Muscle layer of colon (tissue), 2 donors: ENCODE results near the gene CMIP.

Source experiments
- H3K27ac ChIP-seq: one replicate; pipeline ENCODE4 v1.7.0; 2013; ENCODE audit warnings: low read depth, mild to moderate bottlenecking, low read length, moderate library complexity
- H3K27me3 ChIP-seq, 2 donors: one replicate each; pipeline ENCODE4 v1.7.0; 2013; ENCODE audit warnings: low read length in 2 of 2, mild to moderate bottlenecking in 2 of 2; ENCODE audit not compliant: insufficient read depth in 2 of 2, control insufficient read depth in 1 of 2
- H3K36me3 ChIP-seq: one replicate; pipeline ENCODE4 v1.7.0; 2013; ENCODE audit warnings: mild to moderate bottlenecking, low read length; ENCODE audit not compliant: insufficient read depth
- H3K4me1 ChIP-seq: one replicate; pipeline ENCODE4 v1.7.0; 2013; ENCODE audit warnings: mild to moderate bottlenecking, low read length; ENCODE audit not compliant: insufficient read depth
- H3K4me3 ChIP-seq, 2 donors: one replicate each; pipeline ENCODE4 v1.7.0; 2013; ENCODE audit warnings: low read length in 2 of 2, low read depth in 1 of 2, mild to moderate bottlenecking in 1 of 2, moderate library complexity in 1 of 2
- H3K9ac ChIP-seq: one replicate; pipeline ENCODE4 v1.7.0; 2013; ENCODE audit warnings: low read length
- H3K9me3 ChIP-seq: one replicate; pipeline ENCODE4 v1.7.0; 2013; ENCODE audit warnings: mild to moderate bottlenecking, low read length
- donor health status: abdominal sarcoma.
- donor health status: Adenocarcinoma of cecum.

Gene CMIP

GRCh38 chr16:81486540-81487061 is 42.0 kb downstream of the CMIP start:
- Histone ChIP-seq H3K27me3 (no peaks in the 10 kb centered on the region), H3K4me1 (peaks cover 8% of the 10 kb centered on the region), H3K27ac (no peak overlapping the region), H3K9me3 (no peaks in the 10 kb centered on the region), H3K4me3 (no peak overlapping the region), H3K9ac (no peak overlapping the region), H3K36me3 (no peaks in the 10 kb centered on the region)

DNA sequence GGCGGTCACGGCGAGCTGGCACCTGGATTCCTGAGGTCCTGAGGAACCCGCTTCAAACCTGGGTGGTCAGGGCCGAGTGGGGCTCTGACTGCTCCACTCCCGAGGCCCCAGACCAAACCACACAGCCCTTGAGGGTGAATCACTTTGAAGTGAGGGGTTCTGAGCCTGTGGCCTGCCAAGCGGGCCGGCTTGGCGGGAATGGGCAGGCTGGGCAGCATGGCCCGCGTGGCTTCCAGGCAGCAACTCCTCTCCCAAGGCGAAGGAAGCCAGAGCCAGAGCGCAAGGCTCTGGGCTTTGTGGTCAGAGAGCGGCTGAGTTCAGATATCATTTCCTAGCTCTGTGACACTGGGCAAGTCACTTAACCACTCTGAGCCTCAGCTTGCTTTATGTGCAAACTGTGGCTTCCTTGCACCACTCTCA is 42.7 kb downstream of the CMIP start:
- H3K9ac ChIP-seq, result no peak overlapping the region
- H3K27me3 ChIP-seq, result no peaks in the 10 kb centered on the region
- no peak overlapping the region for H3K4me3 ChIP-seq
- H3K4me1 ChIP-seq, result peaks cover 4% of the 10 kb centered on the region
- no peaks in the 10 kb centered on the region for H3K9me3 ChIP-seq
- H3K36me3 ChIP-seq, result no peaks in the 10 kb centered on the region
- no peak overlapping the region for H3K27ac ChIP-seq

- no peak overlapping the region for H3K9ac ChIP-seq
- H3K4me3 ChIP-seq, result no peak overlapping the region
- peaks cover 4% of the 10 kb centered on the region for H3K4me1 ChIP-seq
- no peak overlapping the region for H3K27ac ChIP-seq
- no peaks in the 10 kb centered on the region for H3K27me3 ChIP-seq
- no peaks in the 10 kb centered on the region for H3K36me3 ChIP-seq
- no peaks in the 10 kb centered on the region for H3K9me3 ChIP-seq
These were observed 44.2 kb downstream of the CMIP start for GRCh38 chr16:81488687-81489411.

DNA sequence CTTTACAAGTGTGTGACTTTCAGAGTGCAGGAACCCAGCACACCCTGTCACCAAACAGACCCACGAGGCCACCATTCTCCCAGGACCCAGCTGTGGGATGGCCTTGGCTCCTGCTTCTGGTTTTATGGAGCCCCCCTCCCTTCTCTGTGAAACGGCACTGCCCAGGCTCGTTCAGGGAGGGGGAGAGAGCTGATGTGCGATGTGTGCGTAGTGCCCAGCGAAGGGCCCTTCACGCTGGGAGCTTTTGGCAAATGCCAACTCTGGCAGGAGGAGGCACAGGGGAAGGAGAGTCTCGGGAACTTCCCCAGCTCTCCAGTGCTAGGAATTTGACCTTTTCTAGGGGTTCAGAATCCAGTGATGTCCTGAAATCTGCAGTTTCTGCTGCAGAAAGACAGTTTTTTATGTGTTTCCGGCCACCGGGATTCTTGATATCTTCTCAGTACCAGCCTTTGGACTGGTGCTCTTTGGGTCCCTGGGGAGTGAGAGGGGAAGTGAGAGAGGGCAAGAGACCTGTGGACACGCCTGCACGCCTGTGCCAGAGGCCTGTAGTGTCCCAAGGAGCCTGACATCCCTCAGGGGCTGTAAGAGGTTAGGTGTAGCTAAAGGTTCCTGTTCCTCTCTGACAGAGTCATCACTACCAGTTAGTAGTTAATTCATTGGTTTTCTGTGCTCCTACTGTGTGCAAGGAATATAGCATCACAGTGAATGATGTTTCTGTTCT is 45.1 kb downstream of the CMIP start:
- H3K4me3 ChIP-seq, result no peak overlapping the region
- H3K9ac ChIP-seq, result no peak overlapping the region
- no peaks in the 10 kb centered on the region for H3K9me3 ChIP-seq
- H3K27ac ChIP-seq, result no peak overlapping the region
- no peaks in the 10 kb centered on the region for H3K36me3 ChIP-seq
- no peaks in the 10 kb centered on the region for H3K27me3 ChIP-seq
- H3K4me1 ChIP-seq, result peaks cover 4% of the 10 kb centered on the region

DNA sequence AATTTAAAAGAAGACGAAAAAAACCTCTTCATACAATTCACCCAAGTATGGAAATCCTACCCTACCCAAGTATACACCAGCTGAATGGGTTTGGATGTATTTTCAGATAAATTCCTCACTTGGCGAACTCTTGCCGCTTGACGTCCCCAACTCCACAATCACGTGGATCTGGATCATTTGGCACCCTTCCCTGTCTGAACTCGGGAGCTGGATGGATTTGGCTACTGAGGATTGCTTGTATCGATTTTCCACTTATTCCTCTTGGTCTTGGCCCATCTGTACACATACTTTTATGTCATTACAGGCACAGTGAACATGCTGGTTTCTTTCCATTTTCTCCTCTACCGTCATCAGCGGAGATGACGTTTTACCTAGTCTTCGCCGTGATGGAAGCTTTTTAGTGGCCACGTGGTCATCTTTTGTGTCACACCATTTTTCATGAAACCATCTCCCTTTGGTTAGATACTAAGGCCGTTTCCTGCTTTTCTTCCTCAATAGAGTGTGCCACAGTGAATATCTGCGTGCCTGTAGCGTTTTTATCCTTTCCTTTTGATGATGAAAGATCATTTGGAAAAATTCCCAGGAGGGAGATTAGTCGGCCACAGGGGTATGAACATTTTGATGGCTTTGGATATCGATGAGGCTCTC is 47.1 kb downstream of the CMIP start:
- H3K27me3 ChIP-seq, result no peaks in the 10 kb centered on the region
- no peak overlapping the region for H3K9ac ChIP-seq
- H3K4me1 ChIP-seq, result peaks cover 4% of the 10 kb centered on the region
- H3K4me3 ChIP-seq, result no peak overlapping the region
- no peak overlapping the region for H3K27ac ChIP-seq
- H3K36me3 ChIP-seq, result no peaks in the 10 kb centered on the region
- no peaks in the 10 kb centered on the region for H3K9me3 ChIP-seq

GRCh38 chr16:81492311-81492761 is 47.7 kb downstream of the CMIP start:
- no peak overlapping the region for H3K4me3 ChIP-seq
- no peak overlapping the region for H3K27ac ChIP-seq
- H3K4me1 ChIP-seq, result peaks cover 11% of the 10 kb centered on the region
- no peaks in the 10 kb centered on the region for H3K36me3 ChIP-seq
- no peaks in the 10 kb centered on the region for H3K27me3 ChIP-seq
- no peaks in the 10 kb centered on the region for H3K9me3 ChIP-seq
- H3K9ac ChIP-seq, result no peak overlapping the region

GRCh38 chr16:81492965-81493754 is 48.6 kb downstream of the CMIP start:
- Histone ChIP-seq H3K9ac (no peak overlapping the region), H3K4me3 (no peak overlapping the region), H3K27me3 (no peaks in the 10 kb centered on the region), H3K4me1 (peaks cover 17% of the 10 kb centered on the region), H3K27ac (no peak overlapping the region), H3K9me3 (no peaks in the 10 kb centered on the region), H3K36me3 (no peaks in the 10 kb centered on the region)

- H3K4me3 ChIP-seq, result no peak overlapping the region
- no peaks in the 10 kb centered on the region for H3K9me3 ChIP-seq
- H3K9ac ChIP-seq, result no peak overlapping the region
- no peaks in the 10 kb centered on the region for H3K27me3 ChIP-seq
- H3K4me1 ChIP-seq, result peaks cover 17% of the 10 kb centered on the region
- H3K36me3 ChIP-seq, result no peaks in the 10 kb centered on the region
- H3K27ac ChIP-seq, result no peak overlapping the region
These were observed 49.3 kb downstream of the CMIP start for GRCh38 chr16:81493755-81494433.

DNA sequence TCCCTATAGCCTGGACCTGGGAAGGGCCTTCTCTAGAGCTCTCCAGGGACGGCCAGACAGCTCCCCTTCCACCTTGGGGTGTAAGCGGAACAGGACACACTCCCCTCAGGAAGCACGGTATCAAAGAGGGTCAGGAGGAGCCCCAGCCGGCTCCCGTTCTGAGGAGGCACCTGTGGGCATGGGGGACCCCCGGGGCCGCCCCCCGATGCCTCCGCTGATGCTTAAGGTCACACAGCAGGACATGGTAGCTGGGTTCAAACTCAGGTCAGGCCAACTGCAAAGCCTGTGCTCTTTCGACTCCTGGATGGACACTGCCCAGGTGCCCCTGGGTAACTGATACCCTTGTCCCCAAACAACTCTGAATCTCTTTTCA is 49.8 kb downstream of the CMIP start:
- no peaks in the 10 kb centered on the region for H3K9me3 ChIP-seq
- no peak overlapping the region for H3K9ac ChIP-seq
- H3K27ac ChIP-seq, result no peak overlapping the region
- no peaks in the 10 kb centered on the region for H3K36me3 ChIP-seq
- no peaks in the 10 kb centered on the region for H3K27me3 ChIP-seq
- no peak overlapping the region for H3K4me3 ChIP-seq
- H3K4me1 ChIP-seq, result peaks cover 13% of the 10 kb centered on the region

GRCh38 chr16:81494888-81495287 is 50.3 kb downstream of the CMIP start:
- Histone ChIP-seq H3K27me3 (no peaks in the 10 kb centered on the region), H3K36me3 (no peaks in the 10 kb centered on the region), H3K4me1 (peaks cover 13% of the 10 kb centered on the region), H3K27ac (no peak overlapping the region), H3K4me3 (no peak overlapping the region), H3K9me3 (no peaks in the 10 kb centered on the region), H3K9ac (no peak overlapping the region)
